ENCODE results near the gene CCDC24. TPM values are rescaled to one million over a fixed set of nuclear protein-coding genes. Genes with fewer than 3 reads are reported as not detected.
A peak's percentile ranks its signal among the peaks of the same experiment; 100 is the strongest.

CCDC24 gene
- total and polyA plus RNA-seq, 2 of the 13 experiments (the other 11 are each of a cell fraction or from before 2014, with no cell fraction given) = 1.4 to 2.9 TPM

GRCh38 chr1:43947874-43948437, 43.4 kb upstream of the CCDC24 start (continued):
- TF ChIP-seq, protein P1, sequence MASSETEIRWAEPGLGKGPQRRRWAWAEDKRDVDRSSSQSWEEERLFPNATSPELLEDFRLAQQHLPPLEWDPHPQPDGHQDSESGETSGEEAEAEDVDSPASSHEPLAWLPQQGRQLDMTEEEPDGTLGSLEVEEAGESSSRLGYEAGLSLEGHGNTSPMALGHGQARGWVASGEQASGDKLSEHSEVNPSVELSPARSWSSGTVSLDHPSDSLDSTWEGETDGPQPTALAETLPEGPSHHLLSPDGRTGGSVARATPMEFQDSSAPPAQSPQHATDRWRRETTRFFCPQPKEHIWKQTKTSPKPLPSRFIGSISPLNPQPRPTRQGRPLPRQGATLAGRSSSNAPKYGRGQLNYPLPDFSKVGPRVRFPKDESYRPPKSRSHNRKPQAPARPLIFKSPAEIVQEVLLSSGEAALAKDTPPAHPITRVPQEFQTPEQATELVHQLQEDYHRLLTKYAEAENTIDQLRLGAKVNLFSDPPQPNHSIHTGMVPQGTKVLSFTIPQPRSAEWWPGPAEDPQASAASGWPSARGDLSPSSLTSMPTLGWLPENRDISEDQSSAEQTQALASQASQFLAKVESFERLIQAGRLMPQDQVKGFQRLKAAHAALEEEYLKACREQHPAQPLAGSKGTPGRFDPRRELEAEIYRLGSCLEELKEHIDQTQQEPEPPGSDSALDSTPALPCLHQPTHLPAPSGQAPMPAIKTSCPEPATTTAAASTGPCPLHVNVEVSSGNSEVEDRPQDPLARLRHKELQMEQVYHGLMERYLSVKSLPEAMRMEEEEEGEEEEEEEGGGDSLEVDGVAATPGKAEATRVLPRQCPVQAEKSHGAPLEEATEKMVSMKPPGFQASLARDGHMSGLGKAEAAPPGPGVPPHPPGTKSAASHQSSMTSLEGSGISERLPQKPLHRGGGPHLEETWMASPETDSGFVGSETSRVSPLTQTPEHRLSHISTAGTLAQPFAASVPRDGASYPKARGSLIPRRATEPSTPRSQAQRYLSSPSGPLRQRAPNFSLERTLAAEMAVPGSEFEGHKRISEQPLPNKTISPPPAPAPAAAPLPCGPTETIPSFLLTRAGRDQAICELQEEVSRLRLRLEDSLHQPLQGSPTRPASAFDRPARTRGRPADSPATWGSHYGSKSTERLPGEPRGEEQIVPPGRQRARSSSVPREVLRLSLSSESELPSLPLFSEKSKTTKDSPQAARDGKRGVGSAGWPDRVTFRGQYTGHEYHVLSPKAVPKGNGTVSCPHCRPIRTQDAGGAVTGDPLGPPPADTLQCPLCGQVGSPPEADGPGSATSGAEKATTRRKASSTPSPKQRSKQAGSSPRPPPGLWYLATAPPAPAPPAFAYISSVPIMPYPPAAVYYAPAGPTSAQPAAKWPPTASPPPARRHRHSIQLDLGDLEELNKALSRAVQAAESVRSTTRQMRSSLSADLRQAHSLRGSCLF (CRISPR knock-in tag; IDR thresholded peaks at IDR 0.05; ENCODE audit: borderline replicate concordance) = no peak
- TF ChIP-seq, protein P2, sequence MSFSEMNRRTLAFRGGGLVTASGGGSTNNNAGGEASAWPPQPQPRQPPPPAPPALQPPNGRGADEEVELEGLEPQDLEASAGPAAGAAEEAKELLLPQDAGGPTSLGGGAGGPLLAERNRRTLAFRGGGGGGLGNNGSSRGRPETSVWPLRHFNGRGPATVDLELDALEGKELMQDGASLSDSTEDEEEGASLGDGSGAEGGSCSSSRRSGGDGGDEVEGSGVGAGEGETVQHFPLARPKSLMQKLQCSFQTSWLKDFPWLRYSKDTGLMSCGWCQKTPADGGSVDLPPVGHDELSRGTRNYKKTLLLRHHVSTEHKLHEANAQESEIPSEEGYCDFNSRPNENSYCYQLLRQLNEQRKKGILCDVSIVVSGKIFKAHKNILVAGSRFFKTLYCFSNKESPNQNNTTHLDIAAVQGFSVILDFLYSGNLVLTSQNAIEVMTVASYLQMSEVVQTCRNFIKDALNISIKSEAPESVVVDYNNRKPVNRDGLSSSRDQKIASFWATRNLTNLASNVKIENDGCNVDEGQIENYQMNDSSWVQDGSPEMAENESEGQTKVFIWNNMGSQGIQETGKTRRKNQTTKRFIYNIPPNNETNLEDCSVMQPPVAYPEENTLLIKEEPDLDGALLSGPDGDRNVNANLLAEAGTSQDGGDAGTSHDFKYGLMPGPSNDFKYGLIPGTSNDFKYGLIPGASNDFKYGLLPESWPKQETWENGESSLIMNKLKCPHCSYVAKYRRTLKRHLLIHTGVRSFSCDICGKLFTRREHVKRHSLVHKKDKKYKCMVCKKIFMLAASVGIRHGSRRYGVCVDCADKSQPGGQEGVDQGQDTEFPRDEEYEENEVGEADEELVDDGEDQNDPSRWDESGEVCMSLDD (CRISPR knock-in tag; IDR thresholded peaks at IDR 0.05; ENCODE audit: borderline replicate concordance) = no peak
- TF ChIP-seq EP300 (IDR thresholded peaks at IDR 0.05; ENCODE audit: low read depth in 2 of 2, low read length in 2 of 2) (no peak), EP300 (CRISPR knock-in tag; IDR thresholded peaks at IDR 0.05; ENCODE audit: borderline replicate concordance) (no peak), ATF7 (IDR thresholded peaks at IDR 0.05) (no peak), ATF7 (CRISPR knock-in tag; IDR thresholded peaks at IDR 0.05) (no peak), ZNF335 (CRISPR knock-in tag; IDR thresholded peaks at IDR 0.05) (peak; percentile 93; the same call in 1 of the 2 replicates), ZNF350 (CRISPR knock-in tag; IDR thresholded peaks at IDR 0.05; ENCODE audit: borderline replicate concordance, low read depth) (no peak), RBM22 (optimal IDR thresholded peaks at IDR 0.05; ENCODE audit: low read length) (no peak), ZNF574 (CRISPR knock-in tag; IDR thresholded peaks at IDR 0.05) (peak; percentile 38), ZBTB4 (CRISPR knock-in tag; IDR thresholded peaks at IDR 0.05; ENCODE audit: borderline replicate concordance) (no peak), ETV6 (CRISPR knock-in tag; conservative IDR thresholded peaks at IDR 0.05) (0 out of 2 replicates have a peak, but pooled peaks have one; percentile 22)
- TF ChIP-seq, protein P3, sequence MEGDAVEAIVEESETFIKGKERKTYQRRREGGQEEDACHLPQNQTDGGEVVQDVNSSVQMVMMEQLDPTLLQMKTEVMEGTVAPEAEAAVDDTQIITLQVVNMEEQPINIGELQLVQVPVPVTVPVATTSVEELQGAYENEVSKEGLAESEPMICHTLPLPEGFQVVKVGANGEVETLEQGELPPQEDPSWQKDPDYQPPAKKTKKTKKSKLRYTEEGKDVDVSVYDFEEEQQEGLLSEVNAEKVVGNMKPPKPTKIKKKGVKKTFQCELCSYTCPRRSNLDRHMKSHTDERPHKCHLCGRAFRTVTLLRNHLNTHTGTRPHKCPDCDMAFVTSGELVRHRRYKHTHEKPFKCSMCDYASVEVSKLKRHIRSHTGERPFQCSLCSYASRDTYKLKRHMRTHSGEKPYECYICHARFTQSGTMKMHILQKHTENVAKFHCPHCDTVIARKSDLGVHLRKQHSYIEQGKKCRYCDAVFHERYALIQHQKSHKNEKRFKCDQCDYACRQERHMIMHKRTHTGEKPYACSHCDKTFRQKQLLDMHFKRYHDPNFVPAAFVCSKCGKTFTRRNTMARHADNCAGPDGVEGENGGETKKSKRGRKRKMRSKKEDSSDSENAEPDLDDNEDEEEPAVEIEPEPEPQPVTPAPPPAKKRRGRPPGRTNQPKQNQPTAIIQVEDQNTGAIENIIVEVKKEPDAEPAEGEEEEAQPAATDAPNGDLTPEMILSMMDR (CRISPR knock-in tag; IDR thresholded peaks at IDR 0.05) = no peak

Data from HepG2 (cell line).